ENCODE measurements around the gene DPRX. TPM values are rescaled to one million over a fixed set of nuclear protein-coding genes. Genes with fewer than 3 reads are reported as not detected.

DPRX gene
- total and polyA plus RNA-seq, 2 of the 13 experiments (the other 11 are each of a cell fraction or from before 2014, with no cell fraction given): not detected

GRCh38 chr19:53597023-53597422, 34.8 kb upstream of the DPRX start (continued):
- TF ChIP-seq, protein P1, sequence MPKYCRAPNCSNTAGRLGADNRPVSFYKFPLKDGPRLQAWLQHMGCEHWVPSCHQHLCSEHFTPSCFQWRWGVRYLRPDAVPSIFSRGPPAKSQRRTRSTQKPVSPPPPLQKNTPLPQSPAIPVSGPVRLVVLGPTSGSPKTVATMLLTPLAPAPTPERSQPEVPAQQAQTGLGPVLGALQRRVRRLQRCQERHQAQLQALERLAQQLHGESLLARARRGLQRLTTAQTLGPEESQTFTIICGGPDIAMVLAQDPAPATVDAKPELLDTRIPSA (CRISPR knock-in tag; IDR thresholded peaks at IDR 0.05; ENCODE audit: borderline replicate concordance): no peak
- TF ChIP-seq ZNF343 (CRISPR knock-in tag; IDR thresholded peaks at IDR 0.05) (no peak), TEAD3 (CRISPR knock-in tag; optimal IDR thresholded peaks at IDR 0.05; ENCODE audit: borderline replicate concordance) (peak; percentile 95), ATF7 (IDR thresholded peaks at IDR 0.05) (no peak), ATF7 (CRISPR knock-in tag; IDR thresholded peaks at IDR 0.05) (no peak), ZNF432 (CRISPR knock-in tag; IDR thresholded peaks at IDR 0.05; ENCODE audit: borderline replicate concordance) (no peak), DPF2 (CRISPR knock-in tag; IDR thresholded peaks at IDR 0.05; ENCODE audit: borderline replicate concordance, low read depth) (0 out of 2 replicates have a peak, but pooled peaks have one; percentile 19), CBFB (CRISPR knock-in tag; IDR thresholded peaks at IDR 0.05) (no peak), ARID5B (CRISPR knock-in tag; IDR thresholded peaks at IDR 0.05) (peak; percentile 39; the same call in 1 of the 2 replicates), GATAD2A (CRISPR knock-in tag; IDR thresholded peaks at IDR 0.05) (0 out of 2 replicates have a peak, but pooled peaks have one; percentile 26), DZIP1 (CRISPR knock-in tag; IDR thresholded peaks at IDR 0.05) (no peak)
